HL-60 (cell line): ENCODE results near the gene KIAA0825.

Experiments used
- DNase-seq, 2 experiments: peaks; one replicate each; pipeline ENCODE4 v3.0.0-alpha.2; 2010 to 2020; ENCODE audit warnings: low read depth in 1 of 2, low spot score in 1 of 2
- H3K27ac ChIP-seq: fragments of 250-450 bp; sonication (Bioruptor Pico); replicated peaks from 2 replicates; pipeline ENCODE4 v1.5.1; 2020; ENCODE audit warnings: mild to moderate bottlenecking, moderate library complexity
- H3K27me3 ChIP-seq: fragments of 250-450 bp; sonication (Bioruptor Pico); 2 replicates; pipeline ENCODE4 v1.5.1; 2021; ENCODE audit warnings: mild to moderate bottlenecking, moderate library complexity; ENCODE audit not compliant: insufficient read depth, poor library complexity, severe bottlenecking
- H3K4me3 ChIP-seq: replicated peaks from 2 replicates; pipeline ENCODE4 v1.5.1; 2011; ENCODE audit warnings: mild to moderate bottlenecking, control low read depth, low read length; ENCODE audit not compliant: insufficient read depth
- CTCF ChIP-seq: IDR thresholded peaks from one replicate; pipeline ENCODE4 v1.5.1; 2011; ENCODE audit warnings: low read length, control low read depth, inconsistent platforms; ENCODE audit not compliant: insufficient read depth
- GABPA ChIP-seq: IDR thresholded peaks from 2 replicates; pipeline ENCODE4 v1.6.1; 2012; ENCODE audit warnings: low read depth
- POLR2AphosphoS5 ChIP-seq: IDR thresholded peaks from 2 replicates; pipeline ENCODE4 v1.6.1; 2012; ENCODE audit warnings: low read depth
- REST ChIP-seq: IDR thresholded peaks from 2 replicates; pipeline ENCODE4 v1.6.1; 2012; ENCODE audit warnings: low read depth; ENCODE audit not compliant: insufficient replicate concordance
- SPI1 ChIP-seq: IDR thresholded peaks from 2 replicates; pipeline ENCODE4 v1.6.1; 2012; ENCODE audit warnings: low read depth, mild to moderate bottlenecking, borderline replicate concordance

Gene KIAA0825

GRCh38 chr5:94422812-94423211 is 195.6 kb downstream of the KIAA0825 start:
- TF ChIP-seq GABPA (no peak), SPI1 (no peak), CTCF (no peak)
- no peak overlapping the region for H3K4me3 ChIP-seq
- DNase-seq = peak in 1 of 2 experiments; percentile 9
- H3K27ac ChIP-seq = no peak overlapping the region
- H3K27me3 ChIP-seq = no peaks in the 10 kb centered on the region

DNA sequence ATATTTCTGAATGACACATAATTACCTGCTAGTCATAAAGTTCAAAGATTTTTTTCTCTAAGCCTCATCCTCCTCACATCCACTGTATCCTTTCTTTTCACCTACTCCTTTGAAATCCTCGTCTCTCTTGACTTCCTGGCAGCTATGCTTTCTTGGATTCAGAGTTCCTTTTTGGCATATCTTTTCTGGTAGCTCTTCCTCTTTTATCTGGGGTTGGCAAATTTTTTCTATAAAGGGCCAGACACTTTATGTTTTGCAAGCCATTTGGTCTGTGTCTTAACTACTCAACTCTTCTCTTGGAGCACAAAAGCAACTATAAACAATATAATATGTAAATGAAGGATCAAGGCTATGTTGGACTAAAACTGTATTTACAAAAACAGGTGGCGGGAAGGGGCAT is 197.5 kb downstream of the KIAA0825 start:
- Histone ChIP-seq H3K27ac (no peak overlapping the region), H3K4me3 (no peak overlapping the region), H3K27me3 (no peaks in the 10 kb centered on the region)
- peak in 1 of 2 experiments; percentile 1 for DNase-seq
- TF ChIP-seq CTCF = no peak
- TF ChIP-seq SPI1 = peak; percentile 74
- no peak for TF ChIP-seq POLR2AphosphoS5
- no peak for TF ChIP-seq GABPA

DNA sequence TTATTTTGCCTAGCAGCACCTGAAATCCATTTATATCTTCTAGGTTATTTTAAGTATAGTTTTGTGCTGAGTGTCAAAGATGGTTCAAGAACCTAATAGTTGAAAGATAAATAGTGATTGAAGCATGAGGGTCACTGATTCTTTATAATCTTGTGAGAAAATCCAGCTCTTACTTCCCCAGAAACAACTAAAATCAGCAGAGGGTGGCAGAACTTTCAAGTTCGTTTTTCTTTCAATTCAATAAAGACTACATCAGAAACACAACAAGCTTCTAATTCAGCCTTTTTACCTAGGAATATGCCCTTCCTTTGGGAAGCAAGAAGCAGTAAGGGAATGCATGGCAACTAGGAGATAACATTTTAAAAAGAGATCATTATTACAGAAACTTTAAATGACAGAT is 202.6 kb downstream of the KIAA0825 start:
- H3K27ac ChIP-seq = no peak overlapping the region
- TF ChIP-seq SPI1 (no peak), POLR2AphosphoS5 (no peak), CTCF (no peak), GABPA (no peak), REST (no peak)

GRCh38 chr5:94409440-94409839 is 209.0 kb downstream of the KIAA0825 start:
- Histone ChIP-seq H3K27ac (no peak overlapping the region), H3K4me3 (no peak overlapping the region), H3K27me3 (no peaks in the 10 kb centered on the region)
- no peak for DNase-seq
- no peak for TF ChIP-seq GABPA
- no peak for TF ChIP-seq CTCF
- no peak for TF ChIP-seq POLR2AphosphoS5
- no peak for TF ChIP-seq REST
- TF ChIP-seq SPI1 = no peak

More for the DNA sequence above, 202.6 kb downstream of the KIAA0825 start:
- no peaks in the 10 kb centered on the region for H3K27me3 ChIP-seq
- DNase-seq = no peak
- H3K4me3 ChIP-seq = no peak overlapping the region
